Measurements from ENCODE around the gene ERC2.
A peak's percentile ranks its signal among the peaks of the same experiment; 100 is the strongest.

Gene ERC2

DNA sequence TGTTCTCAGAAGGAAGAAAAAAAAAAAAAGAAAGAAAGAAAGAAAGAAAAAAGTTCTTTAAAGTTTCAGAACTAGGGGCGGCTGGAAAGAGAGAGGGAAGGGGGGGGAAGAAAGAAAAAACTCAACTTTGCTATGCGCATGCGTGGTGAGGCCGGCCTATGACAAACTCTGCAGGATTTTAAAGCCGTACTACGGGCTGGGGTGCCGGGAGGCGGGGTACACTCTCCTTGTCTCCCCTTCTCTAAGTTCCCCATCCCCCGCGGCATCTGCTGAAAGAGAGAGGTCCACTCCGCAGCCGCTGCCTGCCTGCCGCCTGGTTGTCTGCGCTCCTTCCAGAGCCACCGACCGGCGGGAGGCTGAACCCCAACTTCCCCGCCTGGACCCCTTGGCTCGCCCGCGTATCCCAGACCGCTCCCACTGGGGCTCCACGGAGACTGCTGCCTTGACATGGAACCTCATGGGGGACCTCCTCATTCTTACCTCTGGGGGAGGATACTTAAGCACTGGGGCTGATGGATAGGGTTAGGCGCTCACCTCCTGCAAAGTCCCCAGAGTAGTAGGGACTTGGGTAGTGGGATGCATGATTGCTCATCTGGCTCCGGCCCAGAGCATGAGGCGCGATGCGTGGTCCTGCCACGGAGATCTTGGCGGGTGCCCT is 979.7 kb downstream of the ERC2 start:
- intact Hi-C loops (cut with micrococcal nuclease) = loop anchor here (2.0 to 10.0 kb wide), 2 partner anchors 138 to 406 kb away; no protein-coding TSS in a partner anchor
- peaks cover 48% of the 10 kb centered on the region for H3K36me3 Mint-ChIP-seq (ENCODE audit: low read depth)
- peak overlapping the region; percentile 84 for H3K27ac Mint-ChIP-seq
- H3K9me3 Mint-ChIP-seq = no peaks in the 10 kb centered on the region
- peak overlapping the region; percentile 88 for H3K4me3 Mint-ChIP-seq
- peaks cover 59% of the 10 kb centered on the region for H3K27me3 Mint-ChIP-seq
- peaks cover 45% of the 10 kb centered on the region for H3K4me1 Mint-ChIP-seq (ENCODE audit: low read depth)

DNA sequence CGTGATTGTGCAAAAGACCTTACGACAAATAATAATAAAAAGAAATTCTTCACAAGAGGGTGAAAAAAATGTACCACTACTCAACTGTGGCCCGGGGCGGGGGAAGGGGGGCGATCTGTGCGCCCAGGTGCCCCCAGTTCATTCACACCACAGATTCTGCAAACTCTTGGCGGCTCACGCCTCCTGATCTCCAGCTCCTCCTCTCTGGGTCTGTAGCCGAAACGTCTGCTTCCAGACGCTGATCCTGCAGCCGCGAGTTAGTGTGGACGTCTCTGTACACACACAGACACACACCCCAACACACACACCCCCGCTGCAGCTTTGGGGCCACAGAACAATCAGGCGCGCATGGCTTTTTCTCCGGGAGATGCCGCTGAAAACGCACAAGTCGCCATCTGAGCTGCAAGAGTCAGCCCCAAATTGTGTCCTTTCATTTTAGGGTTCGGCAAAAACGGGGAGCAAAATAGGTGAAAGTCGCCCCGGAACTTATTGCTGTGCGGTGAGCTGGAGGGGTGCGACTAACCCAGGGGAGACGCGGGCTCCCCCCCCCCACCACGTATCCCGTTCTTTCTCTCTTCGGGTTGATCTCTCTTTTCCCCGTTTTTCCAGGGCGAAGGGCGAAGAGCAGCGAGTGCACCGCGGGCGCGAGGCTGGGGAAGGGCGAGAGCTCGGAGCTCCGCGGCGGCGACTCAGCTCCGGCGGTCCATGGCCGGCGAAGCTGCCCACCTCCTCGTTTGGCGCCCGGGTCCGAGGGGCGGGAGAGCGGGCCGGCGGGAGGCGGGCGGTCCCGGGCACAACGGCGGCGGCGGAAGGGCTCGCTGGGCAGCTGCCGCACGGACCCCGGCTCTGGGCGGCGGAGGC is 980.7 kb downstream of the ERC2 start:
- H3K36me3 Mint-ChIP-seq (ENCODE audit: low read depth) = peaks cover 53% of the 10 kb centered on the region
- H3K4me3 Mint-ChIP-seq = peak overlapping the region; percentile 88
- peaks cover 61% of the 10 kb centered on the region for H3K27me3 Mint-ChIP-seq
- H3K9me3 Mint-ChIP-seq = no peaks in the 10 kb centered on the region
- peaks cover 54% of the 10 kb centered on the region for H3K4me1 Mint-ChIP-seq (ENCODE audit: low read depth)
- intact Hi-C loops (cut with micrococcal nuclease) = loop anchor here (2.0 to 10.0 kb wide), 3 partner anchors 139 to 407 kb away; no protein-coding TSS in a partner anchor
- peak overlapping the region; percentile 84 for H3K27ac Mint-ChIP-seq

DNA sequence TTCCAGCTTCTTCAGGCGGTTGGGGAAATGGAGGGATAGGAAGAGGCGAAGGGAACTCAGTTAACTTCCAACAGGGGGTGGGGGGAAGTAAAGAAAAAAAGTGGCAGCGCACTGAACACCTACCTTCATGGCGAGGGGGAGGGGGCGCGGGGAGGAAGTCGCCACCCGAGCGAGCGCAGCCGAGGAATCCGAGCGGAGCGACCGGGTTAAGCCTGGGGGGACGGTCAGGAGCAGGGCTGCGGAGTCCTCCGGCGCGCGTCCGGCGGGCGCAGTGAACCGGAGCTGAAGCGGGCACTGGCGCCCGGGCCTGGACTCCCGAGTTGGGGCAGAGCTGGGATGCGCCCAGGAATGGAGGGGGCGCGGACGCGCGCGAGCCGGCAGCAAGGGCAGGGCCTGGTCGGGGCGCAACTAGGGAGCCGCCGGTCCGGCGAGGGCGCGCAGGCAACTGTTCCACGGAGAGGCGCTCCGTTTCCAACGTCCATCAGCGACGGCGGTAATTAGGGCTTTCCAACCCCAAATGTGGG is 981.3 kb downstream of the ERC2 start, which contains the start of gene WNT5A:
Gene WNT5A (minus strand): TSS at position 450 of the 524 bp plus-strand sequence. CDS start 321 bp downstream, at position 129.
- intact Hi-C loops (cut with micrococcal nuclease) = loop anchor here (2.0 to 10.0 kb wide), 2 partner anchors 236 to 408 kb away; no protein-coding TSS in a partner anchor
- Mint-ChIP-seq H3K4me3 (peak within 1 kb of the TSS; percentile 88), H3K4me1 (ENCODE audit: low read depth) (peaks cover 59% of the 10 kb centered on the region), H3K27ac (peak within 1 kb of the TSS; percentile 84), H3K27me3 (peaks cover 59% of the 10 kb centered on the region), H3K9me3 (no peaks in the 10 kb centered on the region), H3K36me3 (ENCODE audit: low read depth) (peaks cover 53% of the 10 kb centered on the region)

DNA sequence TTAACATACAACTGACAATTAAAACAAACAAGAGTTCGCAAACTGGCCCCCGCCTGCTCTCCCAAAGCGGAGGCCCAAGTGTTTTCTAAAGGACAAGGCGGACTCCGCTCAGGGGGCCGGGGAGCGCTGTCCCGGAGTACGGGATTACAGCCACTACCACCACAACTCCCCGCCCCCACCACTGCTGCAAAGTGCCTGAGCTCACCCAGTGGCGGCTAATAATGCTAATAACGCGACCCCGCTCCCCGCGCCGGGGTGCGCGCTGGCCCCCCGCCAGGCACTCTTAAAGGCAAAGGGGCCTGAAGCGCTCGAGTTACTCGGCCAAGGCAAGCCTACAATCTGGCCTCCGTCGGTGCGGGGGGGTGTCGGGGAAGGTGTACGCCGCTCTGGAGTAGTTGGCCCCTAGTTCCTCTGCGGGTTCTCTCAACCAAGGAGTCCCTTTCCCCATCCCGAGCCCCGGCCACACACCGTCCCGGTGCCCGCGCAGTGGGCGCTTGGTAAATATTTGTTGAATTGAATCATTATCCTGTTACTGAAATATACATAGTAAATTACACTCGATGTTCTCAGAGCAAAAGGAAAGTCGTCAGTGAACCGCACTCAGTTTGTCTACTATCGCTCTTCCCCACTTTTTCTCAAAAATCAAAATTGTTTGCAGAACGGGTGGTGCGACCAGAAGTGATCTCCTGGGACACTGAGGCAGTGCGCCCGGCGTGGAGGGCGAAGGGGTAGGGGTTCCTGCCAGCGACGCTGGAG is 982.0 kb downstream of the ERC2 start:
- no peaks in the 10 kb centered on the region for H3K9me3 Mint-ChIP-seq
- H3K4me1 Mint-ChIP-seq (ENCODE audit: low read depth) = peaks cover 66% of the 10 kb centered on the region
- intact Hi-C loops (cut with micrococcal nuclease) = loop anchor here (2.0 to 10.0 kb wide), 2 partner anchors 237 to 409 kb away; no protein-coding TSS in a partner anchor
- peaks cover 60% of the 10 kb centered on the region for H3K27me3 Mint-ChIP-seq
- peak overlapping the region; percentile 84 for H3K27ac Mint-ChIP-seq
- H3K4me3 Mint-ChIP-seq = peak overlapping the region; percentile 88
- H3K36me3 Mint-ChIP-seq (ENCODE audit: low read depth) = peaks cover 53% of the 10 kb centered on the region

DNA sequence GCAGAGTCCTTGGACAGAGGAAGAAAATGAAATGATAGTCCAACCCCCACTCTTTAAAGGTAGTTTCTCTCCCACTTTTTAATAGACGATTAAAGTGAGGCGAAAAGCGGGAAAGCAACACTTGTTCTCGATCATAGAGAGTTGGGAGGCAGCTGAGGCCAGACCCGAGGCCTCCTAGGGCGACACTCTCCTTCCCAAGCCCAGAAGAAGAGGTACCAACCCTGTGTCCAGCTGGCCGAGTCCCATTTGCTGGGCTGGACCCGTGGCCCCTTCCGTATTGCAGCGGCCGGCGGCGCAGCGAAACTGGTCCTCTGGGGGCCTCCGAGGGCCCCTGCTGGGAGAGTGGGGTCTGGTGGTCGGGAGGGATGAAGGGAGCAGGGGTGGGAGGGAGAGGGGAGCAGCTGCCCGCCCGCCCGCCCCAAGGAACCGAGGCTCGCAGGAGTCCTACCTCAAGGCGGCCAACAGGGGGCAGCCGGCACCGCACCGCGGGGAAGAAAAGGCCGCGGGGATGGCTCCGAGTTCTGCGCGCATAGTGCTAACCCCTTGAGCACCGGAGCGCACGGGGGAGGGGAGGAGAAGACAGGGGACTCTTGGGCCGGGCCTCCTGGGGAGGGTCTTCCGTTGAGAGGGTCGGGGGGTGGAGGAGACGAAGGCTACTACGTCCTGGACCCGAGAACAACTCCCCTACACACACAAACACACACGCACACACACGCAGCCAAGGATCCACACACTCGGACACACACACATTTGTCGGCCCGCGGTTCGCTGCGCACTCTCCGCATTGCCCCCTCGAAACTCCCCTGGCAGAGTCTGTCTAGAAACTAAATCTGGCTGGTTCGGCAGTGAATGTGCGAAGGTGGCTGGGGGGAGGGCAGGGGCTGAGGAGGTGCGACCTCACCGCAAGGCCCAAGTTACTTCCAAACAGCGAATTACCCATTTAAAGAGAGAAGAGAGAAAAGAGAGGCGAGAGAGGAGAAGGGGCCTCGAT is 983.2 kb downstream of the ERC2 start:
- H3K27ac Mint-ChIP-seq = peak overlapping the region; percentile 84
- H3K4me1 Mint-ChIP-seq (ENCODE audit: low read depth) = peaks cover 71% of the 10 kb centered on the region
- peak overlapping the region; percentile 88 for H3K4me3 Mint-ChIP-seq
- peaks cover 56% of the 10 kb centered on the region for H3K36me3 Mint-ChIP-seq (ENCODE audit: low read depth)
- peaks cover 67% of the 10 kb centered on the region for H3K27me3 Mint-ChIP-seq
- intact Hi-C loops (cut with micrococcal nuclease) = loop anchor here (1.0 to 10.0 kb wide), 3 partner anchors 260 to 766 kb away; no protein-coding TSS in a partner anchor
- no peaks in the 10 kb centered on the region for H3K9me3 Mint-ChIP-seq

DNA sequence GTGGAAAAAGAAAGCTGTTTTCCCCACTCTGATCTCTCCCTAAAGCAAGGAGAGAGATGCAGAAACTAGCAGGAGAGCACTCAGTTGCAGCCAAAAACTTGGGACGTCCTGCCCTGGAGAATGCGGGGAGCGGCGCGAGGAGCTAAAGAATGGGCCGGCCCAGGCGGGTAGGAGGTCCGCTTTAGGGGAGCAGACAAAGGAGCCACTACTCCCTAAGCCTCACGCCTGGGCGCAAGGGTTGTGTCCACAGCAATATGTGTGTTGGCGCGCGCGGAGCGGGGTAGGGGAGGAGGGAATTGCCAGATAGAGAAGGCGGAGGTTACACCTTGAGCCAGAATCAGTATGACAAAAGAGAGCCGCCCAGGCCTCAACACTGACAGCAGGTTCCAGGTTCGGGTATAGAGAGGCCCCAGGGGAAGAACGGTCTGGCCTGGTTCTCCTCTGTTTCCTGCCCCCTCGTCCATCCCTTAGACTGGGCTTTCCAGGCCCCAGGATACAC is 984.0 kb downstream of the ERC2 start:
- peaks cover 62% of the 10 kb centered on the region for H3K4me1 Mint-ChIP-seq (ENCODE audit: low read depth)
- intact Hi-C loops (cut with micrococcal nuclease) = loop anchor here (2.0 to 10.0 kb wide), 2 partner anchors 411 to 767 kb away; no protein-coding TSS in a partner anchor
- H3K36me3 Mint-ChIP-seq (ENCODE audit: low read depth) = peaks cover 65% of the 10 kb centered on the region
- peaks cover 64% of the 10 kb centered on the region for H3K27me3 Mint-ChIP-seq
- peak overlapping the region; percentile 88 for H3K4me3 Mint-ChIP-seq
- H3K27ac Mint-ChIP-seq = peak overlapping the region; percentile 84
- H3K9me3 Mint-ChIP-seq = no peaks in the 10 kb centered on the region

DNA sequence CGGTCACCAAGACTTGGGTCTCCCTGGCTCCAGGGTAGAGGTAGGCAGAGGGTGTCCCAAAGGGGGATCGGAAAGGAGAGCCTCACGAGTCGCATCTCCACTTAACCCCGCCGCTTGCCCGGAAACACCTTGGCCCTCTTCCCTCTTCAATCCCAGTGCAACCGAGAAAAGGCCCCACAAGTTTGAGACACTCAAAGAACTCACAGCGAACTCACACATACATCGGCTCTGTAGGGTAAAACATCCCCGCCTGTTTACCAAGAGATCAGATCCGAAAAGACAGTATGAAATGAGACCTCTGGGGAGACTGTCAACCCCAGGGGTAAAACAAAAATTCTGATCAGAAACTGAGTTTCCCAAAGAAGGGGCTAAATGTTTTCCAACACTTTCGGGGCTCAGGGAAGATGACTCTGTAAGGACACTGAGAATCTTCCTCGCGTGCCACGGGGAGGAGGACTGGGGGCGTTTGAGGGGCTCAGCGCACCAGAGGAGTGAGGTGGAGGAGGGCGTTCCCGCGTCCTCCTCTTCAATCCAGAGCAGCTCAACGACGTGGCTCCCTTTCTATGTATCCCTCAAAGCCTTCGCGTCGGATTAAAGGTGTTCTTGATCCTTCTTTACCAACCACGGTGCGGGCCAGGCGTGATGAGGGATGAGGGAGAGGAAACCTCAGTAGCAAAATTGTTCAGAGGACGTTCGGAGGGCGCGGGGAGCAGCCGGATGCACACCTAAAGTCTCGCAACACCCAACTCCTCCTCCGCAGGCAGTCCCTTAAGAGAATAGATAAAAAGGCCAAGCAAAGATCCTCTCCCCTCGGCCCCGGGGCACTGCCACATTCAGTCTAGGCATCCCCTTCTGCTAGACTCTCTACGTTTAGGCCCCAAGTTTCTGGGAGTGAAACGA is 984.8 kb downstream of the ERC2 start:
- Mint-ChIP-seq H3K36me3 (ENCODE audit: low read depth) (peaks cover 63% of the 10 kb centered on the region), H3K27ac (peak overlapping the region; percentile 84), H3K4me3 (peak overlapping the region; percentile 88), H3K27me3 (peaks cover 56% of the 10 kb centered on the region), H3K9me3 (no peaks in the 10 kb centered on the region), H3K4me1 (ENCODE audit: low read depth) (peaks cover 54% of the 10 kb centered on the region)
- intact Hi-C loops (cut with micrococcal nuclease) = loop anchor here (2.0 to 10.0 kb wide), 2 partner anchors 411 to 767 kb away; no protein-coding TSS in a partner anchor

DNA sequence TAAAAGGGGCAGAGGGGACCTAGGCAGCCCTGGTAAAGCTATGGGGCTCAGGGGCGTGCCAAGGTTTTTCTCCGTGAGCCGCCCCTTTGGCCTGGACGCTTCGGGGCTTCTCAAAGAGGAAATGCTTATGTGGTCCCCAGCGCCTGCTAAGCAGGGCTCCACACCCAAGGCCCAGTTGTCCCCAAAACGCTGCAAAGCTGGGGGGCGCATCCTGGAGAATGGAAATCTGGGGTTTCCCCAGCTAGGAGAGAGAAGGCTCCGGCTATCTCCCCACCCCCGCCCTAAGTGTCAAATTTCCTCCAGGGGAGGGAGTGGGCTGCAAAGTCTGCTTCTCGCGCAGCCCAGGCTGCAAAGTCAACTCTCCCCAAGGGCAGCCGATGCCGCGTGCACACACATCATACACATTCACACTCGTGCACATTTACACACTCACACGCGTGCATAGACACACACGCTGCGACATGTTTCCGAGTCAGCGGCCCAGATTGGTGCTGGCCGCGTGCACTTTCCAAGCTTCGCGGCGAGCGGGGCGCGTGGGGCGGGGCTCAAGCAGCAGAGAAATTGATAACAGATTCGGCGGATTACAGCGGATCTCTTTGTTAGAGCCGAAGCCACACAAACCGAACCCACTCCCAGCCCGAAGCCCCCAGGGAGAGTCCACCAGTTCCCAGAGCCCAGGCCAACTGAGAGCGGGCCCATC is 985.6 kb downstream of the ERC2 start:
- H3K4me3 Mint-ChIP-seq = peak overlapping the region; percentile 88
- H3K27ac Mint-ChIP-seq = peak overlapping the region; percentile 84
- no peaks in the 10 kb centered on the region for H3K9me3 Mint-ChIP-seq
- H3K27me3 Mint-ChIP-seq = peaks cover 54% of the 10 kb centered on the region
- peaks cover 59% of the 10 kb centered on the region for H3K36me3 Mint-ChIP-seq (ENCODE audit: low read depth)
- peaks cover 58% of the 10 kb centered on the region for H3K4me1 Mint-ChIP-seq (ENCODE audit: low read depth)
- intact Hi-C loops (cut with micrococcal nuclease) = loop anchor here (10.0 kb wide), 1 partner anchor 412 kb away; no protein-coding TSS in a partner anchor

DNA sequence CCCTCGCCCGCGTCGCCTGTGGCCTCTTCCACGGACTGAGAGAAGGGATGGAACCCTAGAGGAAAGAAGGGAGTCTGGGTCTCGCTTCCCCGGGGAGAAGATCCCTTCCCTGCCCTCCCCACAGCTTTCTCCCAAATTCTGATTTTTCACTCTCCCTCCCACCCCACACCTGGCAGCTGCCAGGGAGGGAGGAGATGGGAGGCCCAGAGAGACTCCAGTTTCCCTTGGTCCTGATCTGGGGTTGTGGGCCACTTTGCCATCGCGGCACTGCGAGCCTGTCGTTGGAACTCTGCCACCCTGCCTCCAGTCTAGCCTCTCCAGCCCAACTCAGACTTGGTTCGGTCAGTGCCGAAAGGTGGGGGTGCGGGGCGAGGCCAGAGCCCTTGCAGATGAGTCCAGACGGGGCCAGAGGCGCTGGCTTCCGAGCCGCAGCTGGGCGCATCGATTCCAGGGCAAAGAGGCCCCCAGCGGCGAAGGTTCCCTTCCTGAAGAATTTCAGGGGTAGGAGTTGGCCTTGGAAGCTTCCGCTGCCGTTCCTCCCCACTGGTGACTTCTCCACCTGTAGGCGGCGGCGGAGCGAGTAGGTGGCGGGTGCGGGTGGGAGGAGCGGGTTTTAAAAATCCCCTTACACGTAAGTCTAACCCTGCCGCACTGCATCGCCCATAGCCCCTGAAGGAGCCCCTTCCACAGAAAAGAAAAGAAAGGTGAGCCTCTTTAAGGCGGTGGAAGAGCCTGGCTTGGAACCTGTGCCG is 986.3 kb downstream of the ERC2 start:
- H3K27ac Mint-ChIP-seq = peak overlapping the region; percentile 84
- intact Hi-C loops (cut with micrococcal nuclease) = loop anchor here (10.0 kb wide), 1 partner anchor 413 kb away; no protein-coding TSS in a partner anchor
- H3K4me1 Mint-ChIP-seq (ENCODE audit: low read depth) = peaks cover 63% of the 10 kb centered on the region
- H3K27me3 Mint-ChIP-seq = peaks cover 57% of the 10 kb centered on the region
- peaks cover 59% of the 10 kb centered on the region for H3K36me3 Mint-ChIP-seq (ENCODE audit: low read depth)
- H3K9me3 Mint-ChIP-seq = no peaks in the 10 kb centered on the region
- peak overlapping the region; percentile 88 for H3K4me3 Mint-ChIP-seq

DNA sequence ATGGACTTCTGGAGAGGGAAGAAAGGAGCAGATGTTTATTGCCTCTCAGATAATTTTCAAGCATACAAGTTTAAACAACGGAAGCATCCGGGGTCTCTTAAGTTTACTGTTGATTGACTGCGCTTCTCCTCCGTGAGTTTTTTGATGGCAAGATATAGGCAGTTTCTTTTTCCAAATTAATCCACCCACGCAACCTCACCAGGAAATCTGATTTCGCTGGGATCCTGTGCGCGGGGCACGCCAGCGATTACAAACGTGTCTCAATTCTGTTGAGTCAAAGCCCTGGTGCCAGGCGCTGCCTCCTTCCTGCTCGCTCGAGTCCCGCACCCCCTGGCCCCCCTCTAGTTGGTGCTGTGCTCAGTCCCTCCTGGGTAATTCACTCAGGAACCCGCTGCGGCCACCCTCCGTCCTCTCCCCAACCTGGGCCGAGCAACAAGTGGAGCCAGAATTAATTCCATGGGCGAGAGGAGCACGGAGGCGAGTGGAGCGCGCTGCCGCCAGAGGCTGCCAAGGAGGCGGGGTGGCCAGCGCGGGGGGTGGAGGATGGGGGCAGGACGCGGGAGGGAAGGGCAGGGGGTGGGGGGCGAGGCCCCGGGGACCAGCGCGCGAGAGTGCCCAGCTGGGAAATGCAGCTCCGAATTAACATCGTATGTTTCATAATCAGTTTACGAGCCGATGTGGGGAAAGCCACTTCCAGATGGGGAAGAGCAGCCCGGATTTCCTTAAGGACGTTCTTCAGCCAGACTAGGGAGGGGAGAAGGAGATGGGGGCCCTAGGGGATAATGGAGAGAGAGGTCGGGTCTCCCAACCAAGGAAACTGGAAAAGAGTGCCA is 987.1 kb downstream of the ERC2 start:
- intact Hi-C loops (cut with micrococcal nuclease) = loop anchor here (10.0 kb wide), 1 partner anchor 414 kb away; no protein-coding TSS in a partner anchor
- peaks cover 50% of the 10 kb centered on the region for H3K27me3 Mint-ChIP-seq
- H3K9me3 Mint-ChIP-seq = no peaks in the 10 kb centered on the region
- H3K27ac Mint-ChIP-seq = peak overlapping the region; percentile 84
- H3K36me3 Mint-ChIP-seq (ENCODE audit: low read depth) = peaks cover 59% of the 10 kb centered on the region
- H3K4me3 Mint-ChIP-seq = peak overlapping the region; percentile 88
- peaks cover 70% of the 10 kb centered on the region for H3K4me1 Mint-ChIP-seq (ENCODE audit: low read depth)
